Activated CD4-positive, alpha-beta T cell treated with anti-CD3 and anti-CD28 coated beads for 36 hours (primary cell): ENCODE measurements around the gene VPS26A. TPM values are rescaled to one million over a fixed set of nuclear protein-coding genes. Genes with fewer than 3 reads are reported as not detected.

Source experiments
- ATAC-seq: fragments of 200-7000 bp; cut with Tn5 transposase; one replicate; pipeline ENCODE4 v1.10.0; 2021; ENCODE audit warnings: mild to moderate bottlenecking, moderate library complexity
- CTCF ChIA-PET: fragments of 350-600 bp; sonication (Branson Sonifier 250); formaldehyde crosslinking; loops from one replicate; lab custom pipeline; 2021; ENCODE audit warnings: antibody characterized with exemption; lab: Charles Lee
- POLR2A ChIA-PET: fragments of 350-600 bp; sonication (Branson Sonifier 250); formaldehyde crosslinking; loops from one replicate; lab custom pipeline; 2021; ENCODE audit warnings: antibody characterized with exemption, inconsistent platforms; lab: Charles Lee
- DNase-seq: peaks from one replicate; pipeline ENCODE4 v3.0.0-alpha.2; 2020
- H3K27ac Mint-ChIP-seq: one replicate; pipeline ENCODE4 v1.8.0; 2021; ENCODE audit warnings: mixed read lengths
- H3K27me3 Mint-ChIP-seq: one replicate; pipeline ENCODE4 v1.8.0; 2021; ENCODE audit warnings: mixed read lengths
- H3K36me3 Mint-ChIP-seq: one replicate; pipeline ENCODE4 v1.8.0; 2021; ENCODE audit warnings: low read depth, mixed read lengths
- H3K4me1 Mint-ChIP-seq: one replicate; pipeline ENCODE4 v1.8.0; 2021; ENCODE audit warnings: mixed read lengths
- H3K4me3 Mint-ChIP-seq: one replicate; pipeline ENCODE4 v1.8.0; 2021; ENCODE audit warnings: mild to moderate bottlenecking, moderate library complexity, mixed read lengths
- H3K9me3 Mint-ChIP-seq: one replicate; pipeline ENCODE4 v1.8.0; 2021; ENCODE audit warnings: low read depth, mixed read lengths
- intact Hi-C, 2 experiments: fragments of 100-400 bp; cut with DNase I in 1 of 2; cut with micrococcal nuclease in 1 of 2; formaldehyde crosslinking; loops; one replicate each; pipeline versions ENCODE4 v1.14.2 to v1.15.1; 2022 to 2024; cut with DNase I, micrococcal nuclease
- total RNA-seq, 2 experiments: library from RNA; stranded (reverse); gene quantifications; one replicate each; pipeline ENCODE4 v1.2.3, GENCODE V29; 2021

The VPS26A gene
- total RNA-seq, 2 experiments from 2014 or later, result 27.1 to 32.2 TPM

GRCh38 chr10:69101451-69102095 is 22.4 kb upstream of the VPS26A start:
- Mint-ChIP-seq H3K36me3 (peaks cover 68% of the 10 kb centered on the region), H3K27me3 (no peaks in the 10 kb centered on the region), H3K4me1 (peaks cover 33% of the 10 kb centered on the region), H3K9me3 (no peaks in the 10 kb centered on the region), H3K27ac (peak overlapping the region; percentile 29), H3K4me3 (no peak overlapping the region)
- DNase-seq (peak; percentile 44), ATAC-seq (peak; percentile 40)
- ChIA-PET CTCF (interaction anchor here (0.6 to 1.6 kb wide), 4 partner anchors 8 to 122 kb away, joined by 3 to 4 read pairs (median 4); no protein-coding TSS in a partner anchor), POLR2A (interaction anchor here (0.5 to 0.6 kb wide), 2 partner anchors 11 to 98 kb away, joined by 3 read pairs; no protein-coding TSS in a partner anchor)
- intact Hi-C loops, result no loop called here

GRCh38 chr10:69102440-69102839 is 21.5 kb upstream of the VPS26A start:
- ATAC-seq (no peak), DNase-seq (no peak)
- ChIA-PET CTCF (interaction anchor here (1.6 kb wide), 1 partner anchor 9 kb away, joined by 4 read pairs; no protein-coding TSS in a partner anchor), POLR2A (no interaction called here)
- Mint-ChIP-seq H3K36me3 (peaks cover 64% of the 10 kb centered on the region), H3K27me3 (no peaks in the 10 kb centered on the region), H3K27ac (peak overlapping the region; percentile 35), H3K4me3 (no peak overlapping the region), H3K9me3 (no peaks in the 10 kb centered on the region), H3K4me1 (peaks cover 31% of the 10 kb centered on the region)
- intact Hi-C loops, result no loop called here

- Mint-ChIP-seq H3K9me3 (no peaks in the 10 kb centered on the region), H3K36me3 (peaks cover 55% of the 10 kb centered on the region), H3K4me3 (no peak overlapping the region), H3K27me3 (no peaks in the 10 kb centered on the region), H3K4me1 (peaks cover 26% of the 10 kb centered on the region), H3K27ac (no peak overlapping the region)
- CTCF ChIA-PET, result interaction anchor here (0.7 to 3.7 kb wide), 6 partner anchors 9 to 133 kb away, joined by 3 to 23 read pairs (median 4); no protein-coding TSS in a partner anchor
- POLR2A ChIA-PET, result no interaction called here
- no peak for DNase-seq
- ATAC-seq, result no peak
- intact Hi-C loops, result no loop called here
These were observed 20.2 kb upstream of the VPS26A start for GRCh38 chr10:69103784-69104183.

- Mint-ChIP-seq H3K4me1 (peaks cover 22% of the 10 kb centered on the region), H3K4me3 (no peak overlapping the region), H3K27me3 (no peaks in the 10 kb centered on the region), H3K9me3 (no peaks in the 10 kb centered on the region), H3K27ac (peak overlapping the region; percentile 21), H3K36me3 (peaks cover 44% of the 10 kb centered on the region)
- DNase-seq (no peak), ATAC-seq (no peak)
- CTCF ChIA-PET, result interaction anchor here (0.8 to 3.7 kb wide), 6 partner anchors 9 to 100 kb away, joined by 3 to 23 read pairs (median 4); no protein-coding TSS in a partner anchor
- intact Hi-C loops, result no loop called here
- POLR2A ChIA-PET, result interaction anchor here (0.6 kb wide), 3 partner anchors 17 to 422 kb away, joined by 3 to 6 read pairs (median 4); no protein-coding TSS in a partner anchor
These were observed 18.8 kb upstream of the VPS26A start for GRCh38 chr10:69104994-69105790.

- H3K4me1 Mint-ChIP-seq, result peaks cover 4% of the 10 kb centered on the region
- H3K9me3 Mint-ChIP-seq, result no peaks in the 10 kb centered on the region
- DNase-seq (no peak), ATAC-seq (no peak)
- intact Hi-C loops, result no loop called here
- ChIA-PET CTCF (interaction anchor here (3.7 kb wide), 1 partner anchor 102 kb away, joined by 23 read pairs; no protein-coding TSS in a partner anchor), POLR2A (no interaction called here)
- peaks cover 27% of the 10 kb centered on the region for H3K36me3 Mint-ChIP-seq
- H3K27me3 Mint-ChIP-seq, result no peaks in the 10 kb centered on the region
- H3K4me3 Mint-ChIP-seq, result no peak overlapping the region
- H3K27ac Mint-ChIP-seq, result no peak overlapping the region
These were observed 16.8 kb upstream of the VPS26A start for GRCh38 chr10:69107176-69107490.

GRCh38 chr10:69107699-69108098 is 16.3 kb upstream of the VPS26A start:
- H3K36me3 Mint-ChIP-seq, result peaks cover 22% of the 10 kb centered on the region
- no peaks in the 10 kb centered on the region for H3K9me3 Mint-ChIP-seq

GRCh38 chr10:69119896-69120295 is 4.1 kb upstream of the VPS26A start:
- Mint-ChIP-seq H3K9me3 (no peaks in the 10 kb centered on the region), H3K27ac (no peak overlapping the region), H3K4me3 (no peak overlapping the region), H3K4me1 (peaks cover 12% of the 10 kb centered on the region), H3K27me3 (no peaks in the 10 kb centered on the region), H3K36me3 (no peaks in the 10 kb centered on the region)
- DNase-seq (no peak), ATAC-seq (no peak)
- POLR2A ChIA-PET, result no interaction called here
- intact Hi-C loops, result loop anchor here in 1 of 2 experiments (5.0 kb wide), 2 partner anchors 512 to 1052 kb away; partner anchors contain the start of genes FAM241B and SAR1A
- CTCF ChIA-PET, result interaction anchor here (0.5 to 1.5 kb wide), 4 partner anchors 14 to 115 kb away, joined by 3 to 4 read pairs (median 3); no protein-coding TSS in a partner anchor

More at GRCh38 chr10:69107699-69108098, 16.3 kb upstream of the VPS26A start:
- DNase-seq (no peak), ATAC-seq (no peak)
- ChIA-PET CTCF (interaction anchor here (3.7 kb wide), 1 partner anchor 103 kb away, joined by 23 read pairs; no protein-coding TSS in a partner anchor), POLR2A (no interaction called here)
- Mint-ChIP-seq H3K27ac (no peak overlapping the region), H3K4me3 (no peak overlapping the region), H3K4me1 (no peaks in the 10 kb centered on the region), H3K27me3 (no peaks in the 10 kb centered on the region)
- intact Hi-C loops, result no loop called here

- Mint-ChIP-seq H3K4me1 (peaks cover 26% of the 10 kb centered on the region), H3K4me3 (peak overlapping the region; percentile 90), H3K9me3 (no peaks in the 10 kb centered on the region), H3K27me3 (no peaks in the 10 kb centered on the region), H3K36me3 (no peaks in the 10 kb centered on the region), H3K27ac (peak overlapping the region; percentile 91)
- ChIA-PET POLR2A (interaction anchor here (1.0 kb wide), 1 partner anchor 58 kb away, joined by 3 read pairs; no protein-coding TSS in a partner anchor), CTCF (interaction anchor here (0.6 to 3.0 kb wide), 3 partner anchors 24 to 249 kb away, joined by 3 to 26 read pairs (median 4); no protein-coding TSS in a partner anchor)
- intact Hi-C loops, result loop anchor here (1.0 to 5.0 kb wide), 7 partner anchors 30 to 1049 kb away; partner anchors contain the start of genes FAM241B (in 1 of the 2), KIFBP (in 1 of the 2) and SAR1A (in 1 of the 2)
- ATAC-seq (peak; percentile 30), DNase-seq (no peak)
These were observed 652 bp upstream of the VPS26A start for GRCh38 chr10:69123306-69123746.

GRCh38 chr10:69124563-69125268 is 738 bp downstream of the VPS26A start:
- Mint-ChIP-seq H3K27ac (peak overlapping the region; percentile 87), H3K9me3 (no peaks in the 10 kb centered on the region), H3K4me1 (peaks cover 33% of the 10 kb centered on the region), H3K36me3 (no peaks in the 10 kb centered on the region), H3K27me3 (no peaks in the 10 kb centered on the region), H3K4me3 (peak overlapping the region; percentile 90)
- intact Hi-C loops, result loop anchor here (1.0 to 5.0 kb wide), 15 partner anchors 34 to 1048 kb away; partner anchors contain the start of genes DDX21 (in 2 of the 2), CCAR1 (in 1 of the 2), DDX50 (in 1 of the 2) and FAM241B (in 1 of the 2)
- ATAC-seq, result no peak
- ChIA-PET CTCF (interaction anchor here (0.6 to 1.3 kb wide), 13 partner anchors 10 to 1437 kb away, joined by 3 to 7 read pairs (median 3); no protein-coding TSS in a partner anchor), POLR2A (interaction anchor here (0.9 kb wide), 1 partner anchor 169 kb away, joined by 3 read pairs; the partner anchor contains the start of gene DDX21)
- DNase-seq, result peak; percentile 71

GRCh38 chr10:69125554-69125953 is 1.6 kb downstream of the VPS26A start:
- ATAC-seq (no peak), DNase-seq (no peak)
- intact Hi-C loops, result loop anchor here (2.0 kb wide), 3 partner anchors 53 to 405 kb away; partner anchors contain the start of genes CCAR1 (in 1 of the 2) and DDX21 (in 1 of the 2)
- H3K36me3 Mint-ChIP-seq, result no peaks in the 10 kb centered on the region
- H3K27me3 Mint-ChIP-seq, result no peaks in the 10 kb centered on the region
- H3K4me1 Mint-ChIP-seq, result peaks cover 36% of the 10 kb centered on the region
- no peaks in the 10 kb centered on the region for H3K9me3 Mint-ChIP-seq
- POLR2A ChIA-PET, result no interaction called here
- H3K4me3 Mint-ChIP-seq, result peak overlapping the region; percentile 90
- CTCF ChIA-PET, result interaction anchor here (0.7 to 1.6 kb wide), 7 partner anchors 32 to 166 kb away, joined by 3 to 7 read pairs (median 3); no protein-coding TSS in a partner anchor
- H3K27ac Mint-ChIP-seq, result no peak overlapping the region
